AG04450 (cell line): ENCODE results near the gene RIMBP2. TPM values are rescaled to one million over a fixed set of nuclear protein-coding genes. Genes with fewer than 3 reads are reported as not detected.

Experiments
- CTCF ChIA-PET: fragments of 300-600, 350-600 bp; formaldehyde crosslinking; extraction: SDS; loops from one replicate; lab custom pipeline; 2022; ENCODE audit warnings: antibody characterized with exemption, inconsistent platforms; lab: Charles Lee
- POLR2A ChIA-PET: fragments of 350-600 bp; formaldehyde crosslinking; extraction: SDS; loops from one replicate; lab custom pipeline; 2021; ENCODE audit warnings: antibody characterized with exemption, inconsistent platforms; lab: Yijun Ruan, JAX
- DNase-seq: peaks from one replicate; pipeline ENCODE4 v3.0.0-alpha.2; 2011; ENCODE audit warnings: low read depth, low spot score
- H3K27ac ChIP-seq: one replicate; pipeline ENCODE4 v1.5.1; 2012; ENCODE audit warnings: low read depth, low read length, control low read depth
- H3K27me3 ChIP-seq: one replicate; pipeline ENCODE4 v1.6.0; 2012; ENCODE audit warnings: low read length; ENCODE audit not compliant: control insufficient read depth, insufficient read depth
- H3K4me3 ChIP-seq: 2 replicates; pipeline ENCODE4 v1.5.1; 2011; ENCODE audit warnings: mild to moderate bottlenecking, low read depth, low read length, control low read depth
- H3K9me3 ChIP-seq: 2 replicates; pipeline ENCODE4 v1.5.1; 2012; ENCODE audit warnings: low read length; ENCODE audit not compliant: control insufficient read depth, insufficient read depth
- CTCF ChIP-seq: IDR thresholded peaks from 2 replicates; pipeline ENCODE4 v1.5.1; 2011; ENCODE audit warnings: low read depth, low read length, control low read depth, inconsistent platforms
- polyA plus RNA-seq: library from polyadenylated mRNA; depleted of rRNA; stranded (reverse); fragments of >200 nt; gene quantifications from 2 replicates; pipeline ENCODE4 v1.2.3, GENCODE V29; 2011

Gene RIMBP2
- polyA plus RNA-seq, 1 experiment: not detected

DNA sequence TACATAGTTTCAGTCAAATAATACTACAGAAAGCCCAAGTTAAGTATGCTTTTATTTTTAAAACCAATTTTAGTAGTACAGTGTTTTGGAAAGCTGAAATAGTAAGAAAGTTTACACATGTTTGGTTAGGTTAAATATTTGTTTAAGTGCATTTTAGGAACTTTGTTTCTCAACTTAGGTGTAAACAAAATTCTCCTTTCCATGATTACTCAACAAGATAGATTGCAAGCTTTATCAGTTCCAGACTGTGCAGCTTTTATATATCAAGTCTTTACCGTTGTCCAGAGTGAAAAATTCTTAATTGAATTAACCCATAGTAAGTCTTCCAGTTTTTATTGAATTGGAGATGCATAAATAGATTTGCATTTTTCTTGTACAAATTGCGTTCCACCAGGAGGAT is 333.3 kb downstream of the RIMBP2 start:
- ChIA-PET POLR2A (no interaction called here), CTCF (no interaction called here)
- TF ChIP-seq CTCF: no peak
- no peak for DNase-seq
- no peak overlapping the region for H3K27ac ChIP-seq
- H3K4me3 ChIP-seq: no peak overlapping the region
- H3K27me3 ChIP-seq: no peaks in the 10 kb centered on the region
- H3K9me3 ChIP-seq: peaks cover 16% of the 10 kb centered on the region

DNA sequence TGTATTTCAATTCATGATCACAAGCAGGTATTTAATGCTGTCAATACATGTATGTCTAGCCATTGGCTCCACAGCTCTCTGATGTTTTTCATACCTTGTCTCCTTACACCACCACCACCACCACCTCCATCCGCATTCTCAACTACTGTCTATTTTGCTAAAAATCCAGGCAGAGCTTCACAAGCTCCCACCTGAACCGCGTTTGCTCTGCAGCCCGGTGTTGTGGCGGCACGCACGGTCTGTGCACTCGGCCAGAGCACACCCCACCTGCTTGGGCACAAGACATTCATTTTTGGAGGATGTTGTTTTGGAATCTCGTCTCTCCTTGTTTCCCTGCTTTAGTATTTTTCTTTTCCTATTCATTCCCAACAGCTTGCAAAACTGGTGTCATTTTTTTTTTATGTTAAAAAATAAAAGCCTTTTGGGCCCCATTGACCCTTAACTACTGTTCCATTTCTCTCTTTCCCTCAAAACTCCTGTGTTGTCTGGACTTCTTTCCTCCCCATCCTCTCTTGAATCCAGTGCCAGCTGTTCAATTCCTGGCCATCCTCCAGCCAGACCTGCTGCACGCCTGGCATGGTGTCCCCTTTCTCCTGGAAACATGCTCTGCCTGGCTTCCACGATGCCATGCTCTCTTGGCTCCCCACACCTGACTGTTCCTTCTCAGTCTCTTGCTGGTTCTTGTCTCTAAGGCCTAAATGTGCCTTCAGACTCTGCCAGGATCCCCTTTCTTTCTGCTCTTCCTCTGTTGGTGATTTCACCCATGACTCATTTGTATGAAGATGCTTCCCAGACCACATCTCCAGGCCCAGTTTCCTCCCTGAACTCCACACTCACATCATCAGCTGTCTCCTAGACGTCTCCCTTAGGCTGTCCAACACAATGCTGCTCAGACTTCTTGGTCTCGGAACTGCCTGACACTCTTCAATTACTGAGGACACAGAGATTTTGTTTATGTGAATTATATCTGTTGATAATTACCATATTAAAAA is 340.5 kb downstream of the RIMBP2 start:
- no peak overlapping the region for H3K4me3 ChIP-seq
- H3K27ac ChIP-seq: no peak overlapping the region
- CTCF ChIA-PET: no interaction called here
- POLR2A ChIA-PET: no interaction called here
- TF ChIP-seq CTCF: no peak
- peaks cover 41% of the 10 kb centered on the region for H3K9me3 ChIP-seq
- H3K27me3 ChIP-seq: no peaks in the 10 kb centered on the region
- DNase-seq: no peak

- Histone ChIP-seq H3K27me3 (no peaks in the 10 kb centered on the region), H3K27ac (no peak overlapping the region), H3K9me3 (peaks cover 38% of the 10 kb centered on the region), H3K4me3 (no peak overlapping the region)
- ChIA-PET CTCF (no interaction called here), POLR2A (no interaction called here)
- no peak for DNase-seq
- TF ChIP-seq CTCF: no peak
Observed at GRCh38 chr12:130374083-130374482, 342.0 kb downstream of the RIMBP2 start.

DNA sequence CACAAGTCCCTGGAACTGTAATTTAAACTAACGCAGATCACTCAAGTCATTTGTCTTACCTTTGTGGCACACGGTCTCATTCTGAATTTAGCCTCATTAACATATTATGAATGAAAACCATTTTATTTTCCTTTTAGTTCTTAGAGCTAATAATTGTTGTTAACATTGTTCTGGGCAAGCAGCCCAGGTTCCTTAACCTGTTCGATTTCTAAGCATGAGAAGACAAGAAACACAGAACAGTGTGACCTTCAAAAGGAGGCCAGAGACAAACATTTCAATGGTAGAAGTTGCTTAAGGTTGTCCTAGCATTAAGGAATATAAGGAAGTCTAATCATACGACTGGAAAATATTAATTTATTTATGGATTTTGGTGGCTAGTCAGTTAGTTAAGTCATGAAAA is 343.2 kb downstream of the RIMBP2 start:
- Histone ChIP-seq H3K27me3 (no peaks in the 10 kb centered on the region), H3K9me3 (peaks cover 37% of the 10 kb centered on the region), H3K27ac (no peak overlapping the region), H3K4me3 (no peak overlapping the region)
- TF ChIP-seq CTCF: no peak
- CTCF ChIA-PET: no interaction called here
- POLR2A ChIA-PET: no interaction called here
- DNase-seq: no peak

DNA sequence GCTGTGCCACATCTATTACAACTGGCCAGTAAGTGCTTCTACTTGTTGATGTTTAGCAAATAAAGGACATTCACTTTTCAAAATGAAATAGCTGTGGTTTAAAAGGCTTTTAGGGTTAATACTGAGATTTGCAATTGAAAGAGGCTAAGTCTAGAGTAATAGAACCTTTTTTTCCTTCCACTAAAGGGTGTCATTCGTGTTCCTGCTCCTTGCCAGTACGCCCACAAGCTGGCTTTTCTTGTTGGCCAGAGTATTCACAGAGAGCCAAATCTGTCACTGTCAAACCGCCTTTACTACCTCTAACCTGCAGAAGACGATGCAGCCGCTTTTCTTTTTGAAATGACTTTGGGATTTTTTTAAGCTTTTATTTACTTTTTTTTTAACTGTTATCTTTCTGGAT is 344.8 kb downstream of the RIMBP2 start:
- no peak overlapping the region for H3K4me3 ChIP-seq
- ChIA-PET POLR2A (no interaction called here), CTCF (no interaction called here)
- no peak for DNase-seq
- no peak overlapping the region for H3K27ac ChIP-seq
- H3K27me3 ChIP-seq: no peaks in the 10 kb centered on the region
- TF ChIP-seq CTCF: no peak
- peaks cover 30% of the 10 kb centered on the region for H3K9me3 ChIP-seq
